ENCODE data around the gene PIGK.

- TF ChIP-seq, protein P1, sequence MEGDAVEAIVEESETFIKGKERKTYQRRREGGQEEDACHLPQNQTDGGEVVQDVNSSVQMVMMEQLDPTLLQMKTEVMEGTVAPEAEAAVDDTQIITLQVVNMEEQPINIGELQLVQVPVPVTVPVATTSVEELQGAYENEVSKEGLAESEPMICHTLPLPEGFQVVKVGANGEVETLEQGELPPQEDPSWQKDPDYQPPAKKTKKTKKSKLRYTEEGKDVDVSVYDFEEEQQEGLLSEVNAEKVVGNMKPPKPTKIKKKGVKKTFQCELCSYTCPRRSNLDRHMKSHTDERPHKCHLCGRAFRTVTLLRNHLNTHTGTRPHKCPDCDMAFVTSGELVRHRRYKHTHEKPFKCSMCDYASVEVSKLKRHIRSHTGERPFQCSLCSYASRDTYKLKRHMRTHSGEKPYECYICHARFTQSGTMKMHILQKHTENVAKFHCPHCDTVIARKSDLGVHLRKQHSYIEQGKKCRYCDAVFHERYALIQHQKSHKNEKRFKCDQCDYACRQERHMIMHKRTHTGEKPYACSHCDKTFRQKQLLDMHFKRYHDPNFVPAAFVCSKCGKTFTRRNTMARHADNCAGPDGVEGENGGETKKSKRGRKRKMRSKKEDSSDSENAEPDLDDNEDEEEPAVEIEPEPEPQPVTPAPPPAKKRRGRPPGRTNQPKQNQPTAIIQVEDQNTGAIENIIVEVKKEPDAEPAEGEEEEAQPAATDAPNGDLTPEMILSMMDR (IDR thresholded peaks at IDR 0.05; ENCODE audit: borderline replicate concordance, extremely low read depth, low read length, poor library complexity, severe bottlenecking), result no peak
- no peak for TF ChIP-seq EZH2 (IDR thresholded peaks at IDR 0.05; ENCODE audit: borderline replicate concordance, low read depth, low read length, severe bottlenecking)
Measured at GRCh38 chr1:77179632-77180031, 39.6 kb downstream of the PIGK start.
